Measurements from ENCODE around the gene LAMC2. TPM values are rescaled to one million over a fixed set of nuclear protein-coding genes. Genes with fewer than 3 reads are reported as not detected.

The LAMC2 gene
- total and polyA plus RNA-seq, 2 of the 13 experiments (the other 11 are each of a cell fraction or from before 2014, with no cell fraction given) = 0.03 TPM; not detected in 1

DNA sequence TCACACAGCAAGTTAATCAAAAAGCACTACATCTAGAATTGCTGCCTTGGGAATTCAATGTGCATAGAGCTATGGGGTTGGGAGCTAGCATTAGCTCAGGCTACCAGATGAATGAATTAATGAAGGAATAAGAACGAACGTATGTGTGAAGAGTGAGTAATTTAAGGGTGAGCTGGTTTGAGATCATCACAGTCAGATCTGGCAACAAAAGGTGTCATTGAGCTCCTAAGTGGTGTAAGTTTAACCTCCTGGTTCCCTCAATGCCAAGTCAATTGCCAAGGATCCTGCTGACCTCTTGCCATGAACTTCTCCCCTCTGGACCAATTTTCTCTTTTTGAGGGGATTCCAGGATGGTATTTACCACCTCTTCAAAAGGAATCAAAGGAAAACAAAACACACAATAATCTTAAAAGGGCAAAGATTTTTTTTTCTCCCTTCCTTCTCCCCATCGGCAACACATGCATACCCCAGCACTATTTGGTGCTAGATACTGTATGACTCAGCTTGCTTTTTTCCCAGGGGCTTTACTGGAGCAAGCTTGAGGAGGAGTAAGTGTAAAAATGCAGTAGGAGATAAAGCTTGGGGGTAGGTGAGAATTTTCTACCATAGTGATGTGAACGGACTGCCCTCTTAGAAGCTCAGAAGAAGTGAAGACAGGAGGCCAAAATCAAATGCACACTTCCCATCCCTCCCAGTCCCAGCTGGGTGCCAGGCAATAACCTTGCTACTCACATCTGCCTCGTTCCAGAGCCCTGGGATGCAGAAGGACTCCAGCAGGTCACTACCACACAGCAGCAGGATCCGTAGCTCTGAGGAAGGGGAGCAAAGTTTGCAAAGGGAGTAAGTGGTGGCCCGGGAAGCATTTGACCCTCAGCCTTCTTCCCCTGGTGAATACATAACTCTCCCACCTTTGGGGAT is 92.0 kb downstream of the LAMC2 start:
- no peaks in the 10 kb centered on the region for H4K20me1 ChIP-seq (ENCODE audit: insufficient read depth, low read length)
- no peak overlapping the region for H3K27ac ChIP-seq (ENCODE audit: extremely low read length, insufficient read depth, low read length)
- in situ Hi-C loops (cut with HindIII; ENCODE audit: extremely low pct_ligation_motif_present, low pct_unique_long_range_greater_than_20kb) (loop anchor here (25.0 kb wide), 1 partner anchor 284 kb away; no protein-coding TSS in a partner anchor), intact Hi-C loops (cut with micrococcal nuclease; ENCODE audit: unreplicated experiment) (no loop called here)
- CTCF ChIA-PET (ENCODE audit: low intra/inter-chr PET ratio, low total read pairs) = no interaction called here
- WGBS (ENCODE audit: low lambda C conversion rate) = 11% methylated on average over 6 of the region's 7 CpGs
- TF ChIP-seq, protein P1, sequence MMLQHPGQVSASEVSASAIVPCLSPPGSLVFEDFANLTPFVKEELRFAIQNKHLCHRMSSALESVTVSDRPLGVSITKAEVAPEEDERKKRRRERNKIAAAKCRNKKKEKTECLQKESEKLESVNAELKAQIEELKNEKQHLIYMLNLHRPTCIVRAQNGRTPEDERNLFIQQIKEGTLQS (CRISPR knock-in tag; IDR thresholded peaks at IDR 0.05) = no peak
- TF ChIP-seq, protein P2, sequence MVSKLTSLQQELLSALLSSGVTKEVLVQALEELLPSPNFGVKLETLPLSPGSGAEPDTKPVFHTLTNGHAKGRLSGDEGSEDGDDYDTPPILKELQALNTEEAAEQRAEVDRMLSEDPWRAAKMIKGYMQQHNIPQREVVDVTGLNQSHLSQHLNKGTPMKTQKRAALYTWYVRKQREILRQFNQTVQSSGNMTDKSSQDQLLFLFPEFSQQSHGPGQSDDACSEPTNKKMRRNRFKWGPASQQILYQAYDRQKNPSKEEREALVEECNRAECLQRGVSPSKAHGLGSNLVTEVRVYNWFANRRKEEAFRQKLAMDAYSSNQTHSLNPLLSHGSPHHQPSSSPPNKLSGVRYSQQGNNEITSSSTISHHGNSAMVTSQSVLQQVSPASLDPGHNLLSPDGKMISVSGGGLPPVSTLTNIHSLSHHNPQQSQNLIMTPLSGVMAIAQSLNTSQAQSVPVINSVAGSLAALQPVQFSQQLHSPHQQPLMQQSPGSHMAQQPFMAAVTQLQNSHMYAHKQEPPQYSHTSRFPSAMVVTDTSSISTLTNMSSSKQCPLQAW (CRISPR knock-in tag; IDR thresholded peaks at IDR 0.05) = no peak
- TF ChIP-seq, protein P3, sequence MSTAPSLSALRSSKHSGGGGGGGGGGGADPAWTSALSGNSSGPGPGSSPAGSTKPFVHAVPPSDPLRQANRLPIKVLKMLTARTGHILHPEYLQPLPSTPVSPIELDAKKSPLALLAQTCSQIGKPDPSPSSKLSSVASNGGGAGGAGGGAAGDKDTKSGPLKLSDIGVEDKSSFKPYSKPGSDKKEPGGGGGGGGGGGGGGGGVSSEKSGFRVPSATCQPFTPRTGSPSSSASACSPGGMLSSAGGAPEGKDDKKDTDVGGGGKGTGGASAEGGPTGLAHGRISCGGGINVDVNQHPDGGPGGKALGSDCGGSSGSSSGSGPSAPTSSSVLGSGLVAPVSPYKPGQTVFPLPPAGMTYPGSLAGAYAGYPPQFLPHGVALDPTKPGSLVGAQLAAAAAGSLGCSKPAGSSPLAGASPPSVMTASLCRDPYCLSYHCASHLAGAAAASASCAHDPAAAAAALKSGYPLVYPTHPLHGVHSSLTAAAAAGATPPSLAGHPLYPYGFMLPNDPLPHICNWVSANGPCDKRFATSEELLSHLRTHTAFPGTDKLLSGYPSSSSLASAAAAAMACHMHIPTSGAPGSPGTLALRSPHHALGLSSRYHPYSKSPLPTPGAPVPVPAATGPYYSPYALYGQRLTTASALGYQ (CRISPR knock-in tag; IDR thresholded peaks at IDR 0.05) = no peak
- TF ChIP-seq ELF1 (CRISPR knock-in tag; IDR thresholded peaks at IDR 0.05) = no peak
- TF ChIP-seq, protein P4, sequence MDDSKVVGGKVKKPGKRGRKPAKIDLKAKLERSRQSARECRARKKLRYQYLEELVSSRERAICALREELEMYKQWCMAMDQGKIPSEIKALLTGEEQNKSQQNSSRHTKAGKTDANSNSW (CRISPR knock-in tag; IDR thresholded peaks at IDR 0.05; ENCODE audit: borderline replicate concordance) = no peak
- no peak for TF ChIP-seq ZNF354B (CRISPR knock-in tag; IDR thresholded peaks at IDR 0.05)
- TF ChIP-seq SMAD1 (CRISPR knock-in tag; IDR thresholded peaks at IDR 0.05; ENCODE audit: borderline replicate concordance, low read depth) = no peak
- TF ChIP-seq HIVEP1 (CRISPR knock-in tag; IDR thresholded peaks at IDR 0.05) = no peak
- TF ChIP-seq, protein P5, sequence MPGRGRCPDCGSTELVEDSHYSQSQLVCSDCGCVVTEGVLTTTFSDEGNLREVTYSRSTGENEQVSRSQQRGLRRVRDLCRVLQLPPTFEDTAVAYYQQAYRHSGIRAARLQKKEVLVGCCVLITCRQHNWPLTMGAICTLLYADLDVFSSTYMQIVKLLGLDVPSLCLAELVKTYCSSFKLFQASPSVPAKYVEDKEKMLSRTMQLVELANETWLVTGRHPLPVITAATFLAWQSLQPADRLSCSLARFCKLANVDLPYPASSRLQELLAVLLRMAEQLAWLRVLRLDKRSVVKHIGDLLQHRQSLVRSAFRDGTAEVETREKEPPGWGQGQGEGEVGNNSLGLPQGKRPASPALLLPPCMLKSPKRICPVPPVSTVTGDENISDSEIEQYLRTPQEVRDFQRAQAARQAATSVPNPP (CRISPR knock-in tag; IDR thresholded peaks at IDR 0.05) = no peak
- TF ChIP-seq, protein P6, sequence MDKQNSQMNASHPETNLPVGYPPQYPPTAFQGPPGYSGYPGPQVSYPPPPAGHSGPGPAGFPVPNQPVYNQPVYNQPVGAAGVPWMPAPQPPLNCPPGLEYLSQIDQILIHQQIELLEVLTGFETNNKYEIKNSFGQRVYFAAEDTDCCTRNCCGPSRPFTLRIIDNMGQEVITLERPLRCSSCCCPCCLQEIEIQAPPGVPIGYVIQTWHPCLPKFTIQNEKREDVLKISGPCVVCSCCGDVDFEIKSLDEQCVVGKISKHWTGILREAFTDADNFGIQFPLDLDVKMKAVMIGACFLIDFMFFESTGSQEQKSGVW (CRISPR knock-in tag; IDR thresholded peaks at IDR 0.05; ENCODE audit: borderline replicate concordance) = no peak
- no peak for TF ChIP-seq MEF2D (CRISPR knock-in tag; IDR thresholded peaks at IDR 0.05)
- TF ChIP-seq, protein P7, sequence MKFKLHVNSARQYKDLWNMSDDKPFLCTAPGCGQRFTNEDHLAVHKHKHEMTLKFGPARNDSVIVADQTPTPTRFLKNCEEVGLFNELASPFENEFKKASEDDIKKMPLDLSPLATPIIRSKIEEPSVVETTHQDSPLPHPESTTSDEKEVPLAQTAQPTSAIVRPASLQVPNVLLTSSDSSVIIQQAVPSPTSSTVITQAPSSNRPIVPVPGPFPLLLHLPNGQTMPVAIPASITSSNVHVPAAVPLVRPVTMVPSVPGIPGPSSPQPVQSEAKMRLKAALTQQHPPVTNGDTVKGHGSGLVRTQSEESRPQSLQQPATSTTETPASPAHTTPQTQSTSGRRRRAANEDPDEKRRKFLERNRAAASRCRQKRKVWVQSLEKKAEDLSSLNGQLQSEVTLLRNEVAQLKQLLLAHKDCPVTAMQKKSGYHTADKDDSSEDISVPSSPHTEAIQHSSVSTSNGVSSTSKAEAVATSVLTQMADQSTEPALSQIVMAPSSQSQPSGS (CRISPR knock-in tag; IDR thresholded peaks at IDR 0.05) = no peak
- H3K27me3 ChIP-seq (ENCODE audit: control insufficient read depth in 1 of 2, insufficient read depth in 2 of 2, low read length in 2 of 2) = peaks cover 4 to 13% of the 10 kb centered on the region in 2 experiments; a peak in 4 of 5 replicates
- POLR2A ChIA-PET = no interaction called here
- DNase-seq (ENCODE audit: low spot score) = no peak
- H3K36me3 ChIP-seq (replicated peaks in 1 of 2; ENCODE audit: control insufficient read depth in 1 of 2, insufficient read depth in 2 of 2, low read length in 2 of 2) = no peaks in the 10 kb centered on the region
- no peak overlapping the region for H3K4me2 ChIP-seq (ENCODE audit: low read depth, low read length)
- no peaks in the 10 kb centered on the region for H3K9me3 ChIP-seq (ENCODE audit: low read length)
- H2AFZ ChIP-seq (ENCODE audit: low read length) = no peak overlapping the region
- no peaks in the 10 kb centered on the region for H3K79me2 ChIP-seq (ENCODE audit: insufficient read depth, low read length)
- H3K4me3 ChIP-seq (replicated peaks in 1 of 3; ENCODE audit: insufficient read depth in 1 of 3, low read depth in 2 of 3, low read length in 3 of 3) = no peak overlapping the region
- ATAC-seq = no peak
- H3K9ac ChIP-seq (ENCODE audit: insufficient read depth, low read depth, low read length) = no peak overlapping the region
- FAIRE-seq = no peak
- H3K4me1 ChIP-seq (ENCODE audit: insufficient read depth, low read length) = no peaks in the 10 kb centered on the region
- no TSS peak for BruUV-seq (replicated peaks)
